ENCODE data around the gene RPL7A.
"Not testable (repeated sequence)": the region's sequence is repeated elsewhere in the genome, so short reads cannot be mapped to it uniquely, and the experiment has no call there.

Gene RPL7A

DNA sequence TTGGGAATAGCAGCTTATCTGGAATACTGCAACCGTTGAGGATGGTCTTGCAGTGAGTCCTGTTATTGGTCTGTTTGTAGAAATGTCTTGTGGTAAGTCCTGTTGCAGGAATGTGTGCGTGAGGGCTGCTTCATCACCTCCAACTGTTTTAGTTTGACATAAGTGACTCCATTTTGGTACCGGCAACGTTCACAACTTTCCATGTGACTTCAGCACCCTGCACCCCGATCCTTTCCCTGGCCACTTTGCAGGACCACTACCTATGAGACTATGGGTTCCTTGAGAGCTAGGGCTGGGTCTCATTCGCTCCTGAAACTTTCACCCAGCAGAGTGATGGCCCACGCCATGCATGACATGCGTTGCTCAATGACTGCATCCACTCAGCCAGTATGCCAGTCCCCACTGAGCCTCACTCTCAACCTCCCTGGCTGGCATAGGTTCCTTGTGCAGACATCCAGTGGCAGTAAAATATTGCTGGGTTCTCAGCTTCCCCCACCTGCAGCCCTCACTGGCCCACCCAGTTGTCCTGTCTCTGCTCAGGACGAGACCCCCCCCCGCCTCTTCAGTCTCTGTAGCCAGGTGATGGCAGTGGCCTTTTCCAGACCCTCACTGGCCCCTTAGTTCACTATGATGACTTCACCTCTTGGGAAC, 20.1 kb upstream of the RPL7A start:
- no peak for DNase-seq (ENCODE audit: low read depth)

DNA sequence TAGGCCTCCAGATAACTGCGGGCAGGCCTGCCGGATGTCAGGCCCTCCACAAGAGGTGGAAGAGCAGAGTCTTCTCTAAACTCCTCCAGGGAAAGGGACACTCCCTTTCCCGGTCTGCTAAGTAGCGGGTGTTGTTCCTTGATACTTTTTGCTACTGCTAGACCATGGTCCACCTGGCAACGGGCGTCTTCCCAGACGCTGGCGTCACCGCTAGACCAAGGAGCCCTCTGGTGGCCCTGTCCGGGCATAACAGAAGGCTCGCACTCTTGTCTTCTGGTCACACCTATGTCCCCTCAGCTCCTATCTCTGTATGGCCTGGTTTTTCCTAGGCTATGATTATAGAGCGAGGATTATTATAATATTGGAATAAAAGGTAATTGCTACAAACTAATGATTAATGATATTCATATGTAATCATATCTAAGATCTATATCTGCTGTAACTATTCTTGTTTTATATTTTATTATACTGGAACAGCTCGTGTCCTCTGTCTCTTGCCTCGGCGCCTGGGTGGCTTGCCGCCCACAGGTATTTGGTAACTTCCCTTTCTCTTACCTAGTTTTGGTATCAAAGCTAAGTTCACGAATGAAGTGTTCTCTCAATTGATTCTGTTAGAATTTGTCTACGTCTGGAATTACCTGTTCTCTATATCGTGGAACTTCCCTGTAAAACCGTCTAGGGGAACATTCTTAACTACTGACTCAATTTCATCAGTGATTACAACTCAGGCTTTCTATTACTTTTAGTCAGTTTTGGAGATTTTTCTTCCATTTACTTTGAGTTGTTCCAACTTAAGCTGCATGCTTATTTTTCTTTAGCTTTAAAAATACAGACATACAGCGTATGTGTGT, 18.5 kb upstream of the RPL7A start:
- not testable (repeated sequence) for DNase-seq (ENCODE audit: low read depth)

DNA sequence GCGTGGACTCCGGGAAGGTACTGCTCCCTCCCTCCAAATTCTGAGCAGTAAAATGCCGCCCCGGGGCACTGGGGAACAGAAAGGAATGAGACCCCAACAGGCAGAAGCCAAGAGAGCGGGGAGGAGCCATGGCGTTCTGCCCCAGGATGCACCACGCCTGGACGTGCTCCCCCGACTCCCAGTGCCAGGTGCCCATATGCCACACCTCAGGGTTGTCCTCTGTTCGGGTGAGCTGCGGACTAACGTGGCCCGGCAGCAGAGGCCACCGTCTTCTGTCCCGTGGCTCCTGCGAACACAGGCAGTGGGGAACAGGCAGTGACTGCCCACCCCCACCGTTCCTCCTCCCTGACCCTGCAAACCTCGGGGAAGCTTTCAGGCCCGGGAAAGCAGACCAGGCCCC, 16.8 kb upstream of the RPL7A start:
- no peak for DNase-seq (ENCODE audit: low read depth)

DNA sequence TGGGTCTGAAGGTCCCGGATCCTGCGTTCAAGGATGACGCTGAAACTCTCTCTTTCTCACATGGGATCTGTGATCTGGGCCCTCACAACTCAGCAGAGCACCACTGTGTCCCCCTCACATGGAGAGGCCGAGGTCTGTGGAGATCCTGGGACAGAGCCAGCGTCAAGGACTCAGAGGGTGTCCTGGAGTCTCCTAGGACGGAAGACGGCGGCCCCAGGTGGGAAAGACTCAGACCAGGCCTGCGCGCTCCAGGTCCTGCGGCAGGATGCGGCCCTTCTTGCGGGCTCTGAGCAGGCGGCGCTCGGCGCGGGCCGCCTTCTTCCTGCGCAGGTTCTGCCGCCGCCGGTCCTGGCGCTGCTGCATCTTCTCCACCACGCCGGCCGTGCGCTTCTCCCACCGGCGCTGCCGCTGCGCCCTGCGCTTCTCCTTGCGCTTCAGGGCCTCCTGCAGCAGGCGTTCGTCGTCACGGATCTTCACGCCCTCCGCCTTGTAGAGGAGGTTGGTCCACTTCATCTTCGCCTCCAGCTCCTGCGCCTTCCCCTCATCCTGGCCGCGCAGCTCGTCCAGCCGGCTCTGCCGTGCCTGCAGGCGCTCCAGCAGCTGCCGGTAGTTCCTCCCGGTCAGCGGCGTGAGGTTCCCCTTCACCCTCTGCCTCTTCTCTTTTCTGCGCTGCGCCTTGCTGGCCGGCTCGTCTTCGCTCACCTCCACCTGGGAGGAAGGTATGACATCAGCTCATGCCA, 16.2 kb upstream of the RPL7A start:
- no peak for DNase-seq (ENCODE audit: low read depth)

DNA sequence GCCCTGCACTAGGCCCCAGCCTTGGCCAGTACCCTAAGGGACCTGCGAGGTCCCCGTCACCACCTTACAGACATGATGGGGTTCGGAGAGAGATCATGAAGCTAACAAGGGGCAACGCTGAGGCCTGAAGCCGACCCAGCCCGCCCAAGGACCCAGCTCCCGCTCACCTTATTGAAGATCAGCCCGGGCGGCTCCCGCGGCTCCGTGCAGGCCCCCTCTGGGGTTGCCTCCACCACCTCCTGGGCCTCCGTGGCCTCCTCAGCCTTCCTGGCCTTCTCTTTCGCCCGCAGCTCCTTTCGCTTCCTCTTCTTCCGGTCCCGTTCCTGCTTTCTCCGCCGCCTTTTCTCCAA, 15.7 kb upstream of the RPL7A start:
- no peak for DNase-seq (ENCODE audit: low read depth)

DNA sequence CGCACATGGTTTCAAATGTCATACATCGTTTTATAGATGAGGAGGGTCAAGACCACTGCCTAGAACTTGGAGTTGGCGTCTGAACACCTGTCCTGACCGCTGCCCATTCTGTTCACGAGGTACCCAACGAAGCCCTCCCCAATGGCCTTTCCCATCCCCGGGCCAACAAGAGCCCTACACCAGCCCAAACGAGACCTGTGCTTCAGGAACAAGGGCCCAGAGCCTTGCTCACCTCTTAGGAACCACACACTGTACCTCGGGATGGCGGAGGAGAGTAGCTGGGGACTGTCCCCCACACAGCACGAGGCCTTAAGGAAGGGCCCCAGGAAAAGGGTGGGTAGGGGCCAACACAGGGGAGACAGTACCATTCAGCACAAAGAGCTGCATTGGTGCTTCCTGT, 15.0 kb upstream of the RPL7A start:
- no peak for DNase-seq (ENCODE audit: low read depth)

DNA sequence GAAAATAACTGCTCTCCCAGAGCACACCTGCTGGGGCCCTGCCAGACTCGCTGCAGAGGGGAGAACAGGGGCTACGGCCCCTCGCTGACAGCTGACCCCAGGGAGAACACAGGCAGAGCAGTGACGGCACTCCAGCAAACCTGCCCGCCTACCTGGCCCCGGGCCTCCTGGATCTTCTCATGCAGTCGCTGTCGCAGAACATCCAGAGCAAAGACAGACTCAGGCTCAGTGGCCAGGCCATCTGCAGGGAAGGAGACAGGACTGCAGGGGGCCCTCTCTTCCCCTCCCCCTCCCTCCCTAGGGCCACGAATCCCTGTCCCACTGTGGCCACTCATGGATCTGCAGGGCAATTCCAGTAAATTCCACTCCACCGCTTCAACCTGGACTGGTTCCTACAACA, 14.5 kb upstream of the RPL7A start:
- no peak for DNase-seq (ENCODE audit: low read depth)

DNA sequence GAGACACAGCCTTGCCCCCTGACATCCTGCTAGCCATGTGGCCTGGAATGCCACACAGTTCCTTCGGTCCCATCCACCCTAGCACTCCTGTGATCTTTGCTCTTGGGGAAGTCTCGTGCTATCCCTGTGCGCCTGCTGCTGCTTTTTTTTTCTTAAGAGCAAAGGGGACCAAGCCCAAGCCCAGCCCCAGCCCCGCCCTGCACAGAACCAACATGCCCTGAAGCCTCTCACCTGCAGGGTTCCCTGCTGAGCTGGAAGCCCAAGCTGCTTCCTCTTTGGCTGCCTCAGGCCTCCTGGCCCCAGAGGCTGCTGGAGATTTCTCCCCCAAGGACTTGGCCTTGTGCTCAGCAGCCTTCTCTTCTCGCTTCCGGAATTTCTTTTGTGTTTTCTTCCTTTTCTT, 13.9 kb upstream of the RPL7A start:
- no peak for DNase-seq (ENCODE audit: low read depth)

DNA sequence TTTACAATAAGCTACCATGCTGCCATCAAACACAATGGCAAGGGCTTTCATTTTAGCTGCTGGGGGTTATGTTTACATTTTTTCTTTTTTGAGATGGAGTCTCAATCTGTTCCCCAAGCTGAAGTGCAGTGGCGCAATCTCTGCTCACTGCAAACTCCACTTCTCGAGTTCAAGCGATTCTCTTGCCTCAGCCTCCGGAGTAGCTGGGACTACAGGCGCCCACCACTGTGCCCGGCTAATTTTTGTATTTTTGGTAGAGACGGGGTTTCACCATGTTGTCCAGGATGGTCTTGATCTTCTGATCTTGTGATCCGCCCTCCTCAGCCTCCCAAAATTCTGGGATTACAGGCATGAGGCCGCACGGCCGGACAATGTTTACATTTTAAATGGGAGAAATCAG, 13.1 kb upstream of the RPL7A start:
- DNase-seq (ENCODE audit: low read depth): not testable (repeated sequence)

DNA sequence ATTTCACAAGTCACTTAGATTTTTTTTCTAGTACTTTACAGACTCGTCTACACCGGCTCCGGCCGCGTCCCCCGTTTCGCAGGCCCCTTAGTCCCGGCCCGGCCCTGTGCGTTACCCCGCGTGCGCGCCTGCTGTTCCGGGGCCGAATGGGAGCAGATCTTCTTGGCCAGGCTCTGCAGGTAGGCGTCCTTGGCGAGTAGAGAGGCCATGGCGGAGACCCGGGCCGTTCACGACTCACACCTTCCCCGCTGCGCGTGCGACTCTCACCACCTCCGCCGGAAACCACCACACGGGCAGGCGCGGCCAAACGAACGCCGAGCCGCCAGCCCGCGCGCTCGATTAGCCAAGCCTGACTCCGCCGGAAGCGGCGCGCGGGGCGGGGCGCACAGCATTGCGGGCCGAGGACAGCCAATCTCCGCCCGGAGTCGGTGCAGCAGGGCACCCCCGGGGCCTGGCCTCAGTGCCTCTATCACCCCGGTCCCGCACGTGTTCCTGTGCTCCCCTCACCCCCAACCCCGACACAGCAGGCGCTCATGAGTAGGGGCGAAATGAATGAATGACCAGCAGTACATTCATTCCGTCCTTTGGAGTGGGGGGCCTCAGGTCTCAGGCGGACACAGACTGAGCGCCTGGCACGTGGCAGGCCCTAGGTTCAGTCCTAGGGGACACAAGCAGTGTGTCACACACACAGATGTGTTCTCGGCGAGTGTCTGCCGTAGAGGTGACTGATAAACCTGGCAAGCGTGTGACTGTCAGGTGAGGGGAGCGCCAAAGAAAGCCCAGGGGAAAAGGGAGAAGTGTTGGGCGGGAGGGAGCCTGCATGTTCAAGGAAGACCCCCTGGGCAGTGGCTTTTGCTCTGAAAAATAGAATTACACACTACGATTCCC, 11.8 kb upstream of the RPL7A start, which contains the start of gene SURF6:
SURF6 (minus strand) TSS at position 265 of the 888 bp plus-strand sequence; CDS start at position 209, 56 bp downstream.
- DNase-seq (ENCODE audit: low read depth): peak; percentile 62

DNA sequence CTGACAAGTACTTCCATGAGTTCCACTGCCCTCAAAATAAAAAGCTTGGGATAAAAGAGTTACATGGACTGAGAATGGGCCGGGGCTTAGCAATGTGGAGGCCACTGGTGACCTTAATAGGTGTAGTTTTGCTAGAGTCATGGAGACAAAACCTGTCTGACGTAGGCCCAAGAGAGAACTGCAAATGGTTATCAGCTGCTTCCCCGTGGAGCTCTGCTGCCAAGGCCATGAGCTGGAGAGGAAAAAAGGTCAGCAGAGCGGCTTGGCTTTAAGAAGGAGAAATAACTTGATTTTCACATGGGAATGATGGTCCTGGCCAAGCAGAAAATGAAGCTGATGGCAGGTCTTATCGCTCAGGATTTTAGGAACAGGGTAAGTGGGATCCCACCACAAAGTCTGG, 8.4 kb upstream of the RPL7A start:
- no peak for DNase-seq (ENCODE audit: low read depth)

DNA sequence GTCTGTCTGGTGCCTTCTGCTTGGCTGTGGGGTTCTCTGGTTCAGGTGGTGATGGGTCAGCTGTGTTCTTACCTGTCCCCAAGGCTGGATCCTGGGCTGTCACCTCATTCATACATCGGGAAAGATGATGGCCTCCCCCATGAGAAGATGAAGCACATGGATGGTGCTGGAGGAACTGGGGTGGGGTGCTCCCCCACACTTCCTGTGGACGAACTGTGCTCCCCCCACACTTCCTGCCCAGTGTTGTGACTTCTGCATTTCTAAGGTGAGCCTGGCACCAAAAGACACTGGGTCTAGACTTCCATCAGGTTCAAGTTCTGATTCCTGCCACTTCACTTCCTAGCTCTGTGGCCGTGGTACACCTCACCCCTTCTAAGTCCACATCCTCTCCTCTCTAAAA, 7.8 kb upstream of the RPL7A start:
- no peak for DNase-seq (ENCODE audit: low read depth)

DNA sequence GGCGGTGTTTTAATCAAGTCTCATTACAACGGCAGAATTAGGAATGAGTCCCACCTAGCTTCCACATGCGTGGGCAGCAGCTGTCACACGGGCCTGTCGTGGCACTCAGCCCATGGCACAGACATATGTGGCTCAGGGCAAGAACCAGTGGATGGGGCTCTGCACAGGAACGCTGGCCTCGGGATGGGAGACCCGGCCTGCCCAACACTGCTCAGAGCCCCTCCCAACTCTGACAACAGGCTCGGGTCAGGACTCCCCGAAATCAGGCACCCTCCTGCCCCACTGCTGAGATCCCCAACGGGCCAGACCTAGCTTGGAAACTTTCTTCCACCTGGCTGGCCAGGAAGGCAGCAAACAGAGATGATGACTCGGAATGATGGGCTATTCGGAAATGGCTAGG, 7.1 kb upstream of the RPL7A start:
- no peak for DNase-seq (ENCODE audit: low read depth)

DNA sequence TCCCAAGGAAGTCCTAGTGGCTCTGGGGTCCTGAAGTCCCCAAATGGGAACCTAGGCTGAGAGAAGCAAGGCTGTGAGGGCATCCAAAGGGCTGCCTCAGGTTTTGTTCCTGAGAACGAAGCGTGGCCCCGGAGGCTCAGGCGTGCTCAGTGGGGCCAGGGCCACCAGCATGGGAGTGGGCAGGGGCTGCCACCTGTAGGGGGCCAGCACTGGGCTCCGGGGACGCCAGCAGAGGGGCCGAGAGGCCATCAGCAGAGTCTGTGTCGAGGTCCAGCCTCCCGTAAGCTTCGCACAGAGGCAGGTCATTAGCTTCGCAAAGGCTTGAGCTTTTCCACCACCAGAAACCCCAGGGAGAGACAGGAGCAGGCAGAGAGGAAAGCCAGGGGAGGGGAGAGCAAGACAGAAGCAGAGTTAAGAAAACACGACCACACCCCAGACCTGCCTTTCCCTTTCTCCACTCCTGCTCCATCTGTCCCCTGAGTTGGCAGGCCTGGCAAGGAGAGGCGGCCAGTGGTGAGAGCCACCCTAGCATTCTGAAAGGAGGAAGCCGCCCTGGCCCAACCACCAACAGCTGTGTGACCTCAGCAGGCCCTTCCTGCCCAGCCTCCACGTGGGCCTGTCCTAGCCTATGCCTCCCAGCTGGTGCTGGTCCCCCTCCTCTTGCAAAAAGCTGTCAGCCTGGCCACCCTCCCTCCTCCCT, 6.5 kb upstream of the RPL7A start:
- no peak for DNase-seq (ENCODE audit: low read depth)

DNA sequence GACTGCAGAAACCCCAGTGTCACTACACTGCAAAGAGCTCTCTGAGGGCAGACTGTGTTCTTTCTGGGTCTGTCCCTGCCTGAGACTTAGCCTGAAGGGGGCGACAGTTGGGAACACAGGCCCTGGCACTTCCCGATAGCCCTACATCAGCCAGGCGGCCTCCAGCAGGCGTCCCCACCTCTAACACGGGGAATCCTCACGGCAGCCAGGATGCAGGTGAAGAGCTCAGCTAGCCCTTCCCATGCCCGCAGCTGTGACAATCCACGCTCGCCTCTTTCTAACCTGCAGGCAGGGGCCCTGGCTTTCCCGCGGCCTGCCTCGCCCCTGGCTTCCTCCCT, 6.0 kb upstream of the RPL7A start:
- no peak for DNase-seq (ENCODE audit: low read depth)

DNA sequence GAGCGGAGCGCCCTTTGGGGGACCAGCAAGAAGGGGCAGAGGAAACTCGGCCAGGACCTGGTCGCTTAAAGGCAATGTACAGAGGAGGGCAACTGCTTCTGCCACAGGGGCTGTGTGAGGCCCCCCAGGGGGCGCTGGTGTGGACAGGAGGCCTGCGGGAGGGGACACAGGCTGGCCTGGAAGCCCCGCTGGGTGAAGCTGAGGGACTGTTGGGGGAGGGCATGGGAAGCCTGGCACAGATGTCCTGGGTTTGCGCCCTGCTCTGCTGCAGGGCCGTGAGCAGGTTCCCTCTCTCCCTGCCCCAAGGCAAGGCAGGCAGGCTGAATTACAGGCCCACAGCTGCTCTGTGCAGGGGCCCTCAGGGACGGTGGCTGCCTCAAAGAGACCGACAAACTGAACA, 5.4 kb upstream of the RPL7A start:
- no peak for DNase-seq (ENCODE audit: low read depth)

DNA sequence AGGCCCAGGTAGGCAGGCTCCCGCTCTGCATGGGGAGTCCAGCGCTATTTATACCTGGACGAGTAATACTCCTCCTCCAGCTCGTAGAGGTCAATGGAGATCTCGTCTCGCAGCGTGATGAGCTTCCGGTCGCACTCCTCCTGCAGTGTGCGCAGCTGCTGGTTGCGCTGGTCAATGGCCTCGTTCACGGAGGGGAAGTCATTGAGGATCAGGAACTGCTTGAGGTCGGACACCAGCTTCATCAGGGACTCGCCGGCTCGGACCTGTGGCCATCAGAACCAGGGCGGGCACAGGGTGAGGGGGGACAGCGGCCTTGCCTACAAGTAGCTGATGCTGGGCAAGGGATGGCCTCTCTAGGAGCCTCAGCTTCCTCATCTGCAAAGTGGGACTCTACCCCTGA, 3.9 kb upstream of the RPL7A start:
- no peak for DNase-seq (ENCODE audit: low read depth)

DNA sequence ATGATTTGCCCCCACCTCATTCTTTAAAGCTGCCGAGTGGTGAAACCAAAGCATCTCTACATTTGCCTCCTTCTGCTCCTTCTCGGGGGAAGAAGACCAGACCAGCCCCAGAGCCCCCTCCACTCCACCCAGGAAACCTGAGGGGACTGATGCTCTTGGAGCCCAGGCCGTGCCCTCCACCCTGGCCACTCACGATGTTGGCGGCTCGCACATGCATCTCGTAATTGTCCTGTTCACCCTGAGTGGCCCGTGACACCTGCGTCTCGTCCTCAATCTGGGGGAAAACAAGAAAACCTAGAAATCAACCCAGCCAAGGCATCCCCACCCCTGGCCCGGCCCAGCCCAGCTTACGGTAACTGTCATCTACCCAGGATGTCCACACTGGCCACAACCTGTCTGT, 3.0 kb upstream of the RPL7A start:
- no peak for DNase-seq (ENCODE audit: low read depth)

DNA sequence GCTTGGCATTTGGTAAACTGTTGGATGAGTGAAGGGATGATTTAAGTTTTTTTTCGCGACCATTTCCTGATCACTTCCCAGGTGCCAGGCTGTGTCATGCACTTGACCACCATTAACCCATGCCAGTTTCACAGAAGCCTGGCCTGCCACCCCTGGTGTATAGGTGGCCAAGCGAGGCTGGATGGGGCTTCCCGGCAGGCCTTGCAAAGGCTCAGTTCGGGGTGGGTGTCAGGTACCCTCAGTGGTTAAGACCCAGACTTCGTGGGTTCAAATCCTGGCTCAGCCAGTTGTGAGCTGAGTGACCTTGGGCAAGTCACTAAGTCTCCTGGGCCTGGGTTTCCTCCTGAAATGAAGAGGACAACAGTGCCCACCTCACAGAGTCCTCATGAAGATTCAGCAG, 2.4 kb upstream of the RPL7A start:
- no peak for DNase-seq (ENCODE audit: low read depth)

DNA sequence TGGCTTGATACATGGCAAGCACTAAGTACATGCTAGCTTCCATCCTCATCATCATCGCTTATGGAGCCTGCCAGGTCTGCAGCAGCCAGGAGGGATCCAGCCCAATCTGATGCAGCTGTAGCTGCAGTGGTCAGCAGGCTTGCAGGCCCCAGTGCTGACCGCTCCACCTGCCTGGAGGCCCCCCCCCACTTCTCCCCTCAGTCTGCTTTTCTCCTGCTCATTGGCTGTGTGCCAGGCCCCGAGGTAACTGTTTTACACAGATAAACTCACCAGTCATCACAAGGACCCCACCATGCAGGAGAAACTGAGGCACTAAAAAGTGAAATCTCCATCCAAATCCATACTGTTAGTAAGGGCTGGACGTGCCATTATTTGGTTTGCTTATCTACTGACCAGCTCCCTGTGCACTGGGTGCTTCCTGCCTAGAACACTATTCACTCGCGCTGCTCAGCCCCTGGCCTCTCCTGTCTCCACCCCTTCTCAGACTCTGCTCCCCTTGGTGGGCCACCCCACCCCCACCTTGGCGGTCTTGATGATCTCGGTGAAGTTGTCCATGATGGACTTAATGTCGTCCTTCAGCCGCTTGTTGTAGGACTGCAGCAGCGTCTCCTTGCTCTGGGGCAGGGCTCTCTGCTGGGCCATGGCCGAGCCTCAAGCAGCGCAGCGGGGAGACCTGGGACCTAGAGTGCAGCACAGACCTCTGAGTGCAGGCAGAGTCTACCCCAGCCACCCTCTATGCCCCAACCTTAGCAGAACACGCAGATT, 1.8 kb upstream of the RPL7A start:
- no peak for DNase-seq (ENCODE audit: low read depth)

DNA sequence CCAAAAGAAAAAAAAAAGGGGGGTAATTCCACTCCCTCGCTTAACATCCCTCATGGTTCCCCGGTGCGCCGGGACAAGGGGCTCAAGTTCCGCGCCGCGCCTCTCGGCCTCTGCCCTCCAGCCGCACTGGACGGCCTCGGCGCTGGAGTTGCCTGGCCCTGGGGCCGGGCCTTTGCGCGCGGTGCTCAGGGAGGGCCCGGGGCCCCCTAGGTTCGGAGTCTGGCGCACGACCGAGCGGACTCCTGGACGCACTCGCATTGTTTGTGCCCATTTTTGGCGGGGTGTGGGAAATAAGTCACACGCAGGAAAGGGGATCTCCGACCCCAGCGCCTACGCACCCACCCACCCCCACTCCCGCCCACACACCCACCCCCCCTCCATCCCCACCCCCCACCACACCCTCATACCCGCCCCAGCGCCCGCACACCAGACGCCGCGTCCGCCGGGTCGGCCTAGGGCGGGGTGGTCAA, 468 bp upstream of the RPL7A start:
- no peak for DNase-seq (ENCODE audit: low read depth)
